ENCODE measurements around the gene FXYD1. TPM values are rescaled to one million over a fixed set of nuclear protein-coding genes. Genes with fewer than 3 reads are reported as not detected.

The FXYD1 gene
- polyA plus RNA-seq, 1 of the 3 experiments (the other 2 are of a cell fraction), result 0.12 TPM

DNA sequence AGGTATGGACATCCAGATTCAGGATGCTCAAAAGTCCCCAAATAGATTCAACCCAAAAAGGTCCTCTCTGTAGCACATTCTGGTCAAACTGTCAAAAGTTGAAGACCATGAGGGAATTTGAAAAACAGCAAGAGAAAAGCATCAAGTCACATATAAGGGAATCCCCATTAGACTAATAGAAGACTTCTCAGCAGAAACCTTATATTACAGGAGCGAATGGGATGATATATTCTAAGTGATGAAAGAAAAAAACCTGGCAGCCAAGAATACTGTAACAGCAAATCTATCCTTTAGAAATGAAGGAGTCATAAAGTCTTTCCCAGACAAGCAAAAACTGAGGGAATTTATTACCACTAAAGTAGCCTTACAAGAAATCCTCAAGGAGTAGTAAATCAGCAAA lies 45.6 kb downstream of the FXYD1 start (continued):
- TF ChIP-seq, protein P1, sequence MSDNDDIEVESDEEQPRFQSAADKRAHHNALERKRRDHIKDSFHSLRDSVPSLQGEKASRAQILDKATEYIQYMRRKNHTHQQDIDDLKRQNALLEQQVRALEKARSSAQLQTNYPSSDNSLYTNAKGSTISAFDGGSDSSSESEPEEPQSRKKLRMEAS (IDR thresholded peaks at IDR 0.05; ENCODE audit: low read depth), result no peak
- no peak for TF ChIP-seq POLR2AphosphoS5 (IDR thresholded peaks at IDR 0.05; ENCODE audit: low read depth, low read length)

DNA sequence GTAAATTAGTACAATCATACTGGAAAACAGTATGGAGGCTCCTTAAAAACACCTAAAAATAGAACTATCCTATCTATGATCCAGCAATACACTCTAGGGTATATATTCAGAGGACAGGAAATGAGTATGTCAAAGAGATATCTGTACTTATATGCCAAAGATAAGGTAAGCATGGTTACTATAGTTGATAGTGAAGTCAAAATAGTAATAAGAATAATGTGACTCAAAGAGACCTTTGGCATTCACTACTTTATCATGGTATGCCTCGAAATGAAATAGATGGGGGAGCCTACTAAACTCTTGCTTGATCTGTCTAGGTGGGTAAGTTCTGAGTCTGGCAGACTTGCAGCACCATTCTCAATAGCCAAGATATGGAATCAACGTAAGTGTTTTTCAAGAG lies 46.3 kb downstream of the FXYD1 start:
- Histone ChIP-seq H3K9ac (no peak overlapping the region), H4K20me1 (ENCODE audit: insufficient read depth) (no peaks in the 10 kb centered on the region), H3K4me3 (ENCODE audit: low read depth in 2 of 2, low read length in 1 of 2) (no peak overlapping the region), H3F3A (replicated peaks; ENCODE audit: insufficient read depth) (no peaks in the 10 kb centered on the region), H3K27ac (ENCODE audit: low read depth in 2 of 2, low read length in 1 of 2) (no peak overlapping the region), H3K9me2 (no peaks in the 10 kb centered on the region), H3K4me1 (ENCODE audit: control insufficient read depth in 1 of 2, insufficient read depth in 2 of 2, low read depth in 1 of 2, low read length in 1 of 2) (no peaks in the 10 kb centered on the region), H3K36me3 (replicated peaks in 1 of 2; ENCODE audit: control insufficient read depth in 1 of 2, insufficient read depth in 2 of 2, low read length in 1 of 2) (no peaks in the 10 kb centered on the region), H2AFZ (ENCODE audit: low read depth) (no peak overlapping the region), H3K4me2 (no peak overlapping the region), H3K79me2 (ENCODE audit: insufficient read depth) (no peaks in the 10 kb centered on the region), H3K9me3 (peaks cover 3% of the 10 kb centered on the region; the same call in 1 of the 2 replicates), H3K27me3 (ENCODE audit: insufficient read depth) (peaks cover 6% of the 10 kb centered on the region; the same call in 1 of the 2 replicates)
- WGBS (ENCODE audit: low lambda C conversion rate), result 5% methylated on average over 2 of the region's 2 CpGs
- DNase-seq, result no peak
- CTCF ChIA-PET, result no interaction called here
- TF ChIP-seq MXI1 (IDR thresholded peaks at IDR 0.05; ENCODE audit: low read depth, low read length) (no peak), USF1 (IDR thresholded peaks at IDR 0.05; ENCODE audit: borderline replicate concordance, low read depth) (no peak), RAD21 (IDR thresholded peaks at IDR 0.05; ENCODE audit: low read length) (no peak), FOXM1 (IDR thresholded peaks at IDR 0.05; ENCODE audit: low read depth) (no peak), RCOR1 (IDR thresholded peaks at IDR 0.05; ENCODE audit: low read length) (no peak), YY1 (IDR thresholded peaks at IDR 0.05; ENCODE audit: low read depth) (no peak), POLR2AphosphoS5 (IDR thresholded peaks at IDR 0.05; ENCODE audit: low read depth, low read length) (no peak), FOXJ3 (CRISPR knock-in tag; IDR thresholded peaks at IDR 0.05) (no peak), EZH2phosphoT487 (IDR thresholded peaks at IDR 0.05; ENCODE audit: borderline replicate concordance, low read depth) (no peak), RXRA (IDR thresholded peaks at IDR 0.05; ENCODE audit: borderline replicate concordance, low read depth) (no peak), EP300 (IDR thresholded peaks at IDR 0.05; ENCODE audit: borderline replicate concordance in 1 of 2, low read depth in 1 of 2, low read length in 1 of 2) (no peak), REST (IDR thresholded peaks at IDR 0.05; ENCODE audit: low read depth, low read length) (no peak), JUND (IDR thresholded peaks at IDR 0.05) (no peak)
- TF ChIP-seq, protein P2, sequence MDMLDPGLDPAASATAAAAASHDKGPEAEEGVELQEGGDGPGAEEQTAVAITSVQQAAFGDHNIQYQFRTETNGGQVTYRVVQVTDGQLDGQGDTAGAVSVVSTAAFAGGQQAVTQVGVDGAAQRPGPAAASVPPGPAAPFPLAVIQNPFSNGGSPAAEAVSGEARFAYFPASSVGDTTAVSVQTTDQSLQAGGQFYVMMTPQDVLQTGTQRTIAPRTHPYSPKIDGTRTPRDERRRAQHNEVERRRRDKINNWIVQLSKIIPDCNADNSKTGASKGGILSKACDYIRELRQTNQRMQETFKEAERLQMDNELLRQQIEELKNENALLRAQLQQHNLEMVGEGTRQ (IDR thresholded peaks at IDR 0.05; ENCODE audit: borderline replicate concordance, low read depth, low read length), result no peak
- POLR2A ChIA-PET, result no interaction called here

Small RNAs within 50 kb of the gene (small RNA-seq; reads per million reads assigned to genes)
- 0 reads per million in 7 experiments for gene AC020907.2

Other genes starting within 250 kb of the FXYD1 start
- 1.7 and 2.8 TPM in 2 replicates for gene ZNF30, start 211.9 kb upstream of the FXYD1 start, polyA plus RNA-seq (2012; rRNA removed)
- 1.5 and 2.1 TPM in 2 replicates for gene ZNF792, start 174.6 kb upstream of the FXYD1 start, polyA plus RNA-seq (2012; rRNA removed)
- 64.6 and 81.9 TPM in 2 replicates for gene GRAMD1A, start 138.5 kb upstream of the FXYD1 start, polyA plus RNA-seq (2012; rRNA removed)
- 10.3 and 10.5 TPM in 2 replicates for gene SCN1B, start 108.4 kb upstream of the FXYD1 start, polyA plus RNA-seq (2012; rRNA removed)
- gene HPN, start 97.1 kb upstream of the FXYD1 start, polyA plus RNA-seq (2012; rRNA removed), result 0.05 TPM in 1 of 2 replicates, not detected in the other
- gene FXYD3, start 23.0 kb upstream of the FXYD1 start, polyA plus RNA-seq (2012; rRNA removed), result not detected in 2 replicates
- gene LGI4, start 3.8 kb upstream of the FXYD1 start, polyA plus RNA-seq (2012; rRNA removed), result 0.05 and 0.15 TPM in 2 replicates
- 0.10 and 0.44 TPM in 2 replicates for gene FXYD7, start 4.4 kb downstream of the FXYD1 start, polyA plus RNA-seq (2012; rRNA removed)
- gene FXYD5, start 15.9 kb downstream of the FXYD1 start, polyA plus RNA-seq (2012; rRNA removed), result 107 and 195 TPM in 2 replicates
- not detected in 2 replicates for gene FAM187B, start 89.9 kb downstream of the FXYD1 start, polyA plus RNA-seq (2012; rRNA removed)
- 0.50 and 0.62 TPM in 2 replicates for gene LSR, start 110.2 kb downstream of the FXYD1 start, polyA plus RNA-seq (2012; rRNA removed)
- gene USF2, start 130.1 kb downstream of the FXYD1 start, polyA plus RNA-seq (2012; rRNA removed), result 83.6 and 102 TPM in 2 replicates
- gene HAMP, start 143.7 kb downstream of the FXYD1 start, polyA plus RNA-seq (2012; rRNA removed), result 0.13 TPM in 1 of 2 replicates, not detected in the other
- gene MAG, start 153.3 kb downstream of the FXYD1 start, polyA plus RNA-seq (2012; rRNA removed), result not detected in 2 replicates
- gene CD22, start 190.4 kb downstream of the FXYD1 start, polyA plus RNA-seq (2012; rRNA removed), result 0.16 and 0.18 TPM in 2 replicates
- gene FFAR1, start 209.1 kb downstream of the FXYD1 start, polyA plus RNA-seq (2012; rRNA removed), result not detected in 2 replicates
- gene FFAR3, start 219.6 kb downstream of the FXYD1 start, polyA plus RNA-seq (2012; rRNA removed), result not detected in 2 replicates
- gene GPR42, start 232.2 kb downstream of the FXYD1 start, polyA plus RNA-seq (2012; rRNA removed), result not detected in 2 replicates

Data from SK-N-SH (cell line).